22Rv1 (cell line): ENCODE measurements around the gene SLMAP.
A peak's percentile ranks its signal among the peaks of the same experiment; 100 is the strongest.

Experiments used
- CTCF ChIP-seq: fragments of 450-650 bp; IDR thresholded peaks from 2 replicates; pipeline ENCODE4 v1.5.1; 2017; ENCODE audit warnings: mild to moderate bottlenecking
- ZFX ChIP-seq: fragments of 450-650 bp; IDR thresholded peaks from 2 replicates; pipeline ENCODE4 v1.6.1; 2017; ENCODE audit warnings: antibody characterized with exemption, borderline replicate concordance

- TF ChIP-seq CTCF (peak; percentile 27; the same call in 1 of the 2 replicates), ZFX (no peak)
Observed at GRCh38 chr3:57755368-57755675, 787 bp upstream of the SLMAP start.
